Brain pericyte (primary cell): Measurements from ENCODE around the gene DPH2.

ENCODE experiments used
- DNase-seq: peaks from one replicate; pipeline ENCODE4 v3.0.0-alpha.2; 2012; ENCODE audit warnings: low read depth, low spot score

Gene DPH2

DNA sequence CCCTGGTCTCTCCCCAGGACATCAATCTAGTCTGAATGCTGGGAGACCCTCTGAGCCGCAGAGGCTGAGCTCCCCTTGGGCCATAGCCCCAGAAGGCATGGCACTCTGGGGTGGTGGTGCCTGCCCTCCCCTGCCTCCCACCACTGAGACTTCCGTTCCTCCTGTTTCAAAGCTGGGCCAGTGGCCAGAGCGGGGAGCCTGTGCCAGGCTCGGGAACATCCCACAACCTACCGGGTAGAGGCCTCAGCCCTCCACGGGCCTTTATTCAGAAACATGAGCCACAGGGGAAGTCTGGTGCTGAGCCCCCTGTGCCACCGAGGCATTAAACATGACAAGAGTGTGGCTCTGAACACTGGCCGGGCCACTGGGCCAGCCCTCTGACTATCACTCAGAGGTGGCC, 29.6 kb downstream of the DPH2 start:
- DNase-seq: no peak

DNA sequence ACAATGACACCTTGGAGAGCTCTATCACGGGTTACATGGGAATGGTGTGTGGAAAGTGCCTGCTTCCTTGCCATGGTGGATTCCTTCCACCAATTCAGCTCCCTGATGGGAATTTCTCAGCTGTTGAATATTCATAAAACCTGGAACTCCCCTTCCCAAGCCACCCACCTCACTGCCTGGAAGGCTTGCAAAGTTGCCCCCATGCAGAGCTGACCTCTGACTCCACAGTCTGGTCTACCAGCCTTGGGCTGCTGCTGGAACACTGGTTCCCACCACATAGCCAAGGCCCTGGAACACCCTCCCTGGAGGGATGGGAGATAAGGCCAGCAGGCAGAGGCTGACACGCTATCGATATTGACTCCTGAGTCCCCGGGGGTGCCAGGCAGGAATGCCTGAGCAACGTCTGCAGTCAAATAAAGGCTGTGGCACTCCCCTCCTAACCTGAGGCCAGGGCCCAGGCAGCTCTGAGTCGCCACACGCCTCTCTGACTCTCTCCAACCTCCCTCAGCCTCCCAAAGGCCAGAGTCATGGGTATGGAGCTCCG, 30.4 kb downstream of the DPH2 start:
- DNase-seq: no peak

DNA sequence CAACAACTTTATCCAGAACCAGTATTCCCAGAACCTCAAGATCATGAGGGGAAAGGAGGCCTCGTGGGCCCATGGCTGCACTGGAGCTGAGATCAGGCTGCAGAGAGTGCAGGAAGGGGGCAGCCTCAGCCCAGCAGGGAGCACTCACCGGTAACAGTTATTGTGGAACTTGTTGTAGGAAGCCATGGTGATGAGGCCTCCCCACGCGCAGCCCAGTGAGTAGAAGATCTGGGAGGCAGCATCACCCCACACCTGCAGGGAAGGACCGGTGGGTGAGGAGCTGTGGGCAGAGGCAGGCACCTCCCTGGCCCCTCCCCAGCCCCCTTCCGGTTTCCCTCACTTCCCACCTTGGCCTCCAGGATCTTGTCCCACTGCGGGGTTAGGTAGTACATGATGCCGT, 32.4 kb downstream of the DPH2 start:
- DNase-seq: no peak

DNA sequence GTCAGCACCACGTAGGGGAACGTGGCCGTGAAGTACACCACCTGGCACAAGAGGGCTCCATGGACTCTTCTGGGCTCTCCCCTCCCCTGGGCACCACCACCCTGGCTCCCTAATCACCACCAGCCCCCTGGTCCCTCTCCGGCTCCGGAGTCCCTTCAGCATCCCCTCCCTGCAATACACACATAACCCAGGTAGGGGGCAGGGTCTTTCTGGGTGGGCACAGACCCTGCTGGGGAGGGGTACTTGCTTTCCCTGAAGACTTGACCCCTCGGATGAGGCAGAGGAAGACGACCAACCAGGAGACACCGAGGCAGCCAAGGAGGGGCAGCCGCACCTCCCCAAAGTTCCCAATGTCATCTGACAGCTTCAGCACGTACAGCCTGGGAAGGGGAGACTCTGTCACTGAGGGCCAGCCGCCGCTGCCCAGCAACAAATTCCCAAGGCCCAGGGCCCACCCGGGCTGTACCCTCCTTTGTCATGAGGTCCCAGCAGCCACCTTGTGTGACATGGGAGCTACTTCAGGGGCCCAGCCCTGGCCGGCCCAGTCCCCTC, 32.9 kb downstream of the DPH2 start:
- no peak for DNase-seq

DNA sequence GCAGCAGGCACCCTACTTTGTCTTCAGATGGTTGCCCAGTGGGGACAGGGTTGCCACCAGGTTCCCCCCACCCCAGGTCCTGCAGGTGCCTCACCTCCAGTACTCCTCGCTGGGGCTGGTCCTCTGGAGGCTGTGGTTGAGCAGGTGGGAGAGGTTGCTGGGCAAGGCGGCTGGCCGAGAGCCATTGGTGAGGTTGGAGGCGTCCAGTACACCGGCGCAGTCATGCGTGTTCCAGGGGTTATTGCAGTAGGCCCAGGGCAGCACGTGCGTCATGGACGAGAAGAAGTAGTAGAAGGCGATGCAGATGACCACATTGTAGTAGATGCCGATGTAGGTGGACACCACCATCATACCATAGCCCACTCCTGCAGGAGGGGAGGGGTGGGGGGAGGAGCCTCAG, 38.4 kb downstream of the DPH2 start:
- no peak for DNase-seq

DNA sequence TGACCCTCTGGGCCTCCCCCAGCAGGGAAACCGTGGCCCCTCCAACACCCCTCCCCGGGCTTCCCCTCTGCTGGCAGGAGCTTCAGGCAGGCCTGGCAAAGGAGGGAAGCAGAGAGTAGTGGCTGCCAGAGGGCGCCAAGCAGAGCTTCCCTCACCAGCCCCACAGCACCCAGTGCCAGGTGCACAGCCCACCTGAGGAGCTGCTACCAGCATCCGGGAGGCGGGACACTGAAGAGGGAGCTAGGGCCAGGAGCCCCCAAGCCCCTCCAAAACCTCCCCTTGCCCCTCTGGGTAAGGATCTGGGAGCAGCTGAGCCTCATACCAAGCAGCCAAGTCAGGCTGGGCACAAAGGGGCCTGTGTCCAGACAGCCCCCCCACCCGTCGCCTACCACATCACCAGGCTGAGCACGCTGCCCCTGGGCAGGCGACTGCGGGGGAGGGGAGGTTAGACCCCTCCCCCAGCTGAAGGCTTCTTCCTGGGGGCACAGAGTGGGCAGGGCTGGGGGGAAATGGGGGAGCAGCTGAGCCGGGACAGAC, 41.2 kb downstream of the DPH2 start:
- no peak for DNase-seq

DNA sequence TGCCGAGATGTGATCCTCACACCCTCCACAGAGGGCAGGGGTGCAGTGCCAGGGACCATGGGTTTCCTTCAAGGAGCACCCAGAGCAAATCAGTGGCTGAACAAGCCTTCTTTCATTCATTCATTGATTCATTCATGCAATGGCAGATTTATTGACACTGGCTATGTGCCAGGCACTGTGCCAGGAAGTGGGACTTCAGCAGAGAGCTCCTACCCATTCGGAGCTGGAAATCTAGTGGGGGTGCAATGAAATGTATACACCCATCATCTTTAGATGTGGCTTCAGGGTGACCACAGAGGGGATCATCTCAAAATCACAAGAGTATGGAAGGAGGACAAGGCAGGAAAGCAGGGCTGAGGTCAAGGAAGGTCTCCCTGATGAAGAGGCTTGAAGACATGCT, 42.6 kb downstream of the DPH2 start:
- no peak for DNase-seq

DNA sequence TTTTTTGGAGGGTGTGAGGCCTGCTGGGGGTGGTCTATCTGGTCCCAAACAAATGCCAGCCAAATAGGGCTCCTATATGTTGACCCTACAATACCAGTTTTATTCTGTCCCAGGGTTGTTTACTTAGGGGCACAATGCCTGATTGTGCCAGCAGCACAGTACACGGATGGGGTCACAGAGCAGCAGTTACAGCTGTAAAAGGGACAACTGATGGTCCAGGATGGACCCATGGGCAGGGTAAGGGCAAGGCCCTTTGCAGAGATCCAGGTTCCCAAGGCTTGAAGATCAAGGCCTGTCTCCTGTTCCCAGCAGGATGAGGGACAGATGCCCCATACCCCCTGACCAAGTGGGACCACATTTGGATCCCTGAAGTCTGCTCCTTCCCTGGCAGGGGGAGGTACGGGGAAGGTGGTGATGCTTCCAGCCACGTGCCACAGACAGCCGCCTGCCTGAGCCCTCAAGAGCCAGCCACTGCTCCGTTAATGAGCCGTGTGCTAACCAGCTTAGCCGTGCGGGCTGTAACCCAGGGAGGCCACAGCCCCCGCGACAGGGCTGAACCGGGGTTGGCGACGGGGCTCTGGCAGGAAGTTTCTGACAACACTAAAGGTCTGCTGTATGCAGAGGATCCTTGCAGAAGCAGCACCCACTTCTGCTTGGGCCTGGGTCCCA, 43.3 kb downstream of the DPH2 start:
- no peak for DNase-seq

DNA sequence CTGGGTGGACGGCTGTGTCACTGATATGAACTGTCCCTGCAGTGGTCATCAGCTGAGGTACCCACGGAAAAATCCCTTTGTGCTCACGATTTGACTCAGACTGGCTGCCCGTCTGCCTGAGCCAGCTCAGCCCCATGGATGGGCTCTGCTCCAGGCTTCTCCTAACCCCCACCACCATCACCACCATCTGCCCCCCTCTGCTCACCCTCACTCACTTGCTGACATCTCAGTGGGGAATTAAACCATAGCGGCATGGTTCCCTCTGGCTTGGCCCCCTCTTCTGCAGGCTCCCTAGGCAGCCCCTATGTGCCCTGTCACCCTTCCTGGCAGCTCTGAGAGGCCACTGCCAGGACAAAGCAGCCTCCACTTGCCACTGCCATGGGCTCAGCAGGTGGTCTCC, 44.1 kb downstream of the DPH2 start:
- DNase-seq: no peak

DNA sequence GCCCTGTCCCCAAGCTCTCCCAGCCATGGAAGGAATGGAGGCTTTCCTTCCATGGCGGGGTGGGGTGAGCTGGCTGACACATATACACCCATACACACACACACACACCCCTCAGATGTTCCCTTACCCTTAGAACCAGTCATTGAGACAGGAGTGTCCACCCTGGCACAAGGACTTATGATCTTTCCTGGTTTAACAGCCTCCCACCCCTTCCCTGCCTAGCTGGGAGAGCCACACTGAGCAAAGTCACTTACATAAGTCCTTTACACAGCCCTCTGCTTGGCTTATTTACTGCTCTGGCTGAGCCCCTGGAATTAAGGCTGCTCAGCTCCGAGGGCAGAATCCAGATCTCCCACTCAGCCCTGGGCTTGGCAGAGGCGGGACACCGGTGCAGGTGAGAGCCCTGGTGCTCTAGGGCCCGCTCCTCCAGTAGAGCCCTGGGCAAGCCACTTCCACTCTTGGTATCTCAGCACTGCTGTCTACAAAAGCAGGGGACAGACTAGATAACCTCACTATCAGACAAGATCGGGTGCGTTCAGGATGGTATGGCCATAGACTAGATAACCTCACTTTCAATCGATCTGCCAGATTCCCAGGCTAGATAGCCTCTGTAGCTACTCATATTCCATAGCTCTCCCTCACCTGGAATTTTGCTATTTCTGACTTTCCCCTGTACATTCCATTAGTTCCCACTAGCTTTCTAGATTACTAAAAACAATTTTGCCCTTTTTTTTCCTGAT, 44.7 kb downstream of the DPH2 start:
- no peak for DNase-seq

DNA sequence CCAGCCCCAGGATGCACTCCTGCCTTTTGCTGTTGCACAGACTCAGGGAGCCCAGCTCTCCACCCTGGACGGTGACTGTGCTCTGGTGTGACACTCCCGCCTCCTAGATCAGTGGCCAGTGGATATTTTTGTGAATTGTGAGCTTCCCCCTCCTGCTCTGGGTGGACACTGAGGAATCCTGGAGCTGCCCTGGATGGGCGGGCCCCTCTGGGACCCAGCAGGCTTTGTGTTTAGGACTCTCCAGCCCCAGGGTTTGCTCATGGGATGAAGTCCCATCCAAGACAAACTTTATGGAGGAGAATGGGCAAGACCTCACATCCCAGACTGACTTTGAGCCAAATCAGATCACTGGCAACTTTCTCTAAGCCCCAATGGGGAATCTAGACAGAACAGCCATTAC, 45.4 kb downstream of the DPH2 start:
- DNase-seq: no peak

DNA sequence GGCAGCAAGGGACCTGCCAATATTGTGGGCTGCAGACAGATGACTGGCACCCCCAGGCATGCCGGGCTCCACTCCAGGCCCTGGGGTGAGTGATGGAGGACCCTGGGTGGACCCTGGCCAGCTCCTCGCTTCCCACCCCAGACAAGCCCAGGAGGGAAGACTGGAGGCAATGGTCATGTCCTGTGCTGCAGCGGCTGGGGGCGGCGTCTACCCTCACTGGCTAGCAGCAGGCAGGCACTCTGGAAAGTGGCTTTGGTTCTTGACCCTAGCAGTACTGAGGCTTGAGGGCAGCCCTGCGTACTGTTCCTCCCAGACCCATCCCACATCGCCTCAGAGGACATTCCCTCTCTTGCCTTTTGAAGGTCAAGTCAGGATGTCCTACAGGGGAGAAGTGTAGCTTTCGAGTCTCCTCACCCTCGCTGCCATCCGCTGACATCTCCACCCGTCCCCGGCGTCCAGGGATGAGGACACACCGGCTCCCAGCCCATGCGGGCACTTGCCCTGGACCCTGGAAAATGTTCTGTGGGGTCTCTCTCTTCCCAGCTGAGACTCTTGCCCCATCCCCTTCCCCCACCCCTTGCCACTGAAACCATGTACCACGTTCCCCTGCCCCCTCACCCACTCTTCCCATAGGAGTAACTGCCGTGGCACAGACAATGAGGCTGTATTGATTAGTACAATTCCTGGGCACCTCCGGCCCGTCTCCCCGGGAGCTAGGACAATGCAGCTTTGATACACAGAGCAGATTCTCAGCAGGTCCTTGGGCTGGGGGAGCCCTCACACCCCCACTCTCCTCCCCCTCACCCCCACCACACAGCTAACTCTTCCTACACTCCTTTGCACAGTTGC, 46.5 kb downstream of the DPH2 start:
- DNase-seq: no peak

DNA sequence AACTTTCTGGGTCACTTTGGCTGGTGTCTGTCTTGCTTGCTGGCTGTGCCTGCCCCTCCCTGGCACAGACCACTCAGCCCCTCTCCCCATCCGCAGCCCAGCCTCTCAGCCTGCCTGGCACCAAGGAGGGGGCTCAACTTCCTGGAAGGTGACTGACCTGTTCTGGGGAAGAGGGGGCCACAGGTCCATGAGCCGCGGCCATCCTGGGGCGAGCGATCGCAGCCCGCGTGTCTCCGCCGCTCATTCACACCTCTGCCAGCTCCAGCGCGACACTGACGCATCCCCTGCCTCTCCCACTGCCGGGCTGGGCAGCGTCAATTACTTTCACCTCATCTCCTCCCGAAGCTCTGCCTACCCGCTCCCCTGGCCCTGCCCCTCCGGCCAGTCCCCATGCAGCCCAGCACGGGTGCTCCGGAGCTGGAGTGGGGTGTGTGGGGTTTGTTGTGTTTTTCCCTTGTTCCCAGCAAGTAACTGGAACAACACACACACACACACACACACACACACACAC, 47.1 kb downstream of the DPH2 start:
- DNase-seq: no peak

DNA sequence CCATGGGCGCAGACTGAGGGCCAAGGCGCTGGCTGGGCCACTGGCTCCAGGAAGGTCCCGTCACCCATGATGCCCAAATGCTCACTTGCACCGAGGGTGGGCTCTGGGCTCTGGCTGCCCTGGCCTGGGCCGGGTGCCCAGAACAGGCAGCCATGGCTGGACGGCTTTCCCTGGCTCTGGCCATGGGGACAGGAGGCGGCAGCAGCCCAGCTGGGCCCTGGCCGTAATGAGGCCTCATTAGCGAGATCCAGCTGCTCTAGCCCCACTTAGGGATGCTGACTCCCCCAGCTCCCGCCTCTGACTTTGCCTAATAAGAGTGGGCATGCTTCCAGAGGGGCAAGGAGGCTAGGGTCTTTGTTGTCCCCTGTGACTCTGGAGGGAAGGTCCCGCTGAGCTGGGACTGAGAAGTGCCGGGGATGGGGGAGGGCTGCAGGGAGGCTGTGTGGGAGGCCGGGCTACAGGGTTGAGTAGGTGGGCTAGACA, 49.7 kb downstream of the DPH2 start:
- no peak for DNase-seq

DNA sequence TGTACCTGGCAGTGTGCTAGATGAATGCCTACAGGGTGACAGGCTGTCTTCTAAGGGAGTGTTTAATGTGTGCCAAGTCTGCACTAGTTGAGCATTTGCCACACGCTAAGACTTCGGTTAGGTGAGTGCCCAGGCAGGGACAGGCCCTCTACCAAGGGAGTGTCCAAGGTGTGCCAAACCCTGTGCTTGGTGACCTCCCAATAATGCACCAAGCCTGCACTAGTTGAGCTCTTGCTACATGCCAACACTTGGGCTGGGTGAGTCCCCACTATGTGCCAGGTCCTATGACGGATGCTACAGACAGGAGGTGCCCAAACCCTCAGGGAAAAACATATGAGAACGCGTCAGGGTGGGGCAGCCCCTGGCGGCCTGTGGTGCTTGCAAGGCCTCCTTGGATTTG, 50.7 kb downstream of the DPH2 start:
- DNase-seq: no peak

DNA sequence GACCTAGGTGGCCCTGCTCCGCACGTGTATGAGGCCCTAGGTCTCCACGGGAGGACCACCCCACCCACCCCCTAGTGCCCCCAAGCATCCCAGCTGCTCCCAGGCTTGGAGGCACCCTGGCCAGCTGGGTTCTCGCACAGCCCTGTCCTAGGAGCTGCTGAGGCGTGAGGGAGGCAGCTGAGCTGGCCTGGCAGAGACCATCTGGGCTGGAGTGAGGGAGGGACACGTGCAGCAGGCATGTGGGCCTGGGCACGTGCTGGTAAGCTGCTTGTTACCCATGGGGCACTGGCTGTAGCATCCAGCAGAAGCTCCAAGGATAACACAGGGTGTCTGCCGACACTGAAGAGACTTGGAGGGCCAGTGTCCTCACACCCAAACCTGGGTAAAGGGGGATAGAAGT, 51.3 kb downstream of the DPH2 start:
- DNase-seq: no peak

DNA sequence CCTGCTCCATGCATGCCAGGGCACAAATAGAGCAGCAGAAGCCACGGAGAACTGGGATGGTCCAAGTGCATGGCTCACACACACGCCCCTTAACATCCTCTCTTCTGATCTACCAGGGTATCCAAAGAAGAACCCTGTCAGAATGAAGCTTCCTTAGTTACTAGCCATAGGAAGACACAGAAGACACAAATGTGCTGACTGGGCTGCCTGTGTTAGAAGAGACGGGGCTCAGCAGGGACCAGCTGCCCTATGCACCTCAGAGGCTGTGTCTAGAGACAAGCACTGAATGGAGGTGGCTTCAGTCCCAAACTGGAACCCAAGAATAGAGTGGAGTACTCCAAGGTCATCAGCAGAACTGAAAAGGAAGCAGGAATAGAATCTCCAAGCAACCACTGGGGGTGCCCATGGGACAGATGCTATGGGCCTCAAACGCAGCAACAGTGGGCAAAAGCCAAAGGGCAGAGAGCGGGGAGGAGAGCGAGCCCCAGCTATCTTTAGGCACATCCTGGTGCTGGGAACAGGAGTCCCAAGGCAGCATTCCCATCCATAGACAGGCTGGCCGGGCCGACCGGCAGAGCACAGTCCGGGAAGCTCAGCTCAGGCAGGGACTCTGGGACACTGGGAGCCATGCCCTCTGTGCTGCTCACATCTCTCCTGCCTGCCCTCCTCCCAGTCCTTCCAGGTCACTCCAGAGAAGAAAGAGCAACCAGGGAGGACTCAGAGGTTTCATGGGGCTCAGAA, 51.9 kb downstream of the DPH2 start:
- DNase-seq: no peak
